GM18909 (cell line): ENCODE data around the gene LTA4H.
"Not testable (repeated sequence)": the region's sequence is repeated elsewhere in the genome, so short reads cannot be mapped to it uniquely, and the experiment has no call there.

ENCODE experiments used
- ATAC-seq: cut with Tn5 transposase; IDR thresholded peaks from one replicate; pipeline ENCODE4 v1.9.1; 2021; ENCODE audit warnings: mild to moderate bottlenecking; ENCODE audit not compliant: unreplicated experiment, poor library complexity

The LTA4H gene

GRCh38 chr12:95995238-95996031, 40.0 kb downstream of the LTA4H start:
- no peak for ATAC-seq

GRCh38 chr12:95994476-95994875, 40.9 kb downstream of the LTA4H start:
- ATAC-seq, result no peak

GRCh38 chr12:95993907-95994306, 41.5 kb downstream of the LTA4H start:
- ATAC-seq, result no peak

GRCh38 chr12:95990136-95990535, 45.3 kb downstream of the LTA4H start:
- ATAC-seq, result no peak

DNA sequence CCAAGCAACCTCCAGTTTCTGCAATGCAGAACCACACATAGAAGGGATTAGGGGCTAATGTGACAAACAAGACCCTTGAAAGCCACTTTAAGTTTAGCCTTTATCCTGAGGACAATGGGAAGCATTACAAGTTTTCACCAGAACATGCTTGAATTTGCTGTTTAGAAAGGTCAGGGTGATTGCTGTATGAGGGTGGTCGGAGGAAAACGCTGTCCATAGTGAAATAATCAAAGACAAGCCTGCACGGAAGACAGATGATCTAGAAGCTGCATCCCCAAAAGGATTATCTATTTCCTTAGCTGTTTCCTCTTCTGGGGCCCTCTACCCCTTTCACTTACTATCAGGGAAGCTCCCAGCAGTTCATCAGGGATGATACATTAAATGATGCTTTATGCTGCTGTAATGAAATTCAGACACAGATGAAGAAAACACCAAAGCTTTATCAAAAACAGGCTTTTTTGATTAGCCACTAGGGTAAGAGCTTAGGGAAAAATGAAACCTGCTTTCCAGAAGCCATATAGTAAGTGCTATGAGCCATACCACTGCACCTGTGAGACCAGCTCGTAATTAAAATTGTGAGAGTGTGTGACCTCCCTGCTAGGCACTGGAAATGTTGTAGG, 45.8 kb downstream of the LTA4H start:
- no peak for ATAC-seq

GRCh38 chr12:95988506-95989275, 46.7 kb downstream of the LTA4H start:
- no peak for ATAC-seq

GRCh38 chr12:95986635-95987570, 48.5 kb downstream of the LTA4H start:
- no peak for ATAC-seq

GRCh38 chr12:95984682-95985081, 50.7 kb downstream of the LTA4H start:
- ATAC-seq, result no peak

GRCh38 chr12:95982602-95983001, 52.8 kb downstream of the LTA4H start:
- no peak for ATAC-seq

DNA sequence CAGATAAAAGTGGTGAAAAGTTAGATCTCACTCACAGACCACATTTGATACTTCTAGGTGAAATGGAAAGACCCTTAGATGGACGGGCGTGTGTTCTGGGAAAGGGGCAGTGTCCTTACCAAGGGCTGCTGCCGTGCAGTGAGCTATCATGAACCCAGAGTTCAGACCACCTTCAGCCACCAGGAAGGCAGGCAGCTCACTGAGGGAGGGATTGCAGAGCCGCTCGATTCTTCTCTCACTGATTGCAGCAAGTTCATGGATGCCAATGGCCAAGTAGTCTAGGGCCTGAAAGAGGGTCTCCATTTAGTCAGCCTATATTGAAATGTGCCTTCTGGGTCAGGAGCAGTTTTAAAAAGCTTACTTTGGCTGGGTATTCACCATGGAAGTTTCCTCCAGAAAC, 55.0 kb downstream of the LTA4H start:
- ATAC-seq, result no peak

DNA sequence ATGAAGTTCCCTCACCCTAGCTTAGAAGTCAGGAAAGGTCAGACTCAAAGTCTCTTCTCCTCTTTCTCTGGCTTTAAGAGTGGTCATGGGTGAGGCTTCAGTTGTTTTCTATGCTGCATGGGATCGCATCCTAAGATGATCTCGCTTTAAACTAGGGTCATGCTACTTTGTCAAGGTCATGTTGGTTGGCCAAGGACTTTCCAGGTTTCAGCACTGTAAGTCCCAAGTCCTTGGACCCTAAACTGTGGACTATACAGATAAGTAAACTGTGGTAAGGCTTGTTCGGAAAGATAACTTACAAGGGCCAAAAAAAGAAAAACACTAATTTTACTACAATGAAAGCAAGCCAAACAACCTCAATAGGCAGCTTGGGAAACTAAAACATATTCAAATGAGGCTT, 56.6 kb downstream of the LTA4H start:
- no peak for ATAC-seq

GRCh38 chr12:95978351-95978750, 57.0 kb downstream of the LTA4H start:
- ATAC-seq, result no peak

DNA sequence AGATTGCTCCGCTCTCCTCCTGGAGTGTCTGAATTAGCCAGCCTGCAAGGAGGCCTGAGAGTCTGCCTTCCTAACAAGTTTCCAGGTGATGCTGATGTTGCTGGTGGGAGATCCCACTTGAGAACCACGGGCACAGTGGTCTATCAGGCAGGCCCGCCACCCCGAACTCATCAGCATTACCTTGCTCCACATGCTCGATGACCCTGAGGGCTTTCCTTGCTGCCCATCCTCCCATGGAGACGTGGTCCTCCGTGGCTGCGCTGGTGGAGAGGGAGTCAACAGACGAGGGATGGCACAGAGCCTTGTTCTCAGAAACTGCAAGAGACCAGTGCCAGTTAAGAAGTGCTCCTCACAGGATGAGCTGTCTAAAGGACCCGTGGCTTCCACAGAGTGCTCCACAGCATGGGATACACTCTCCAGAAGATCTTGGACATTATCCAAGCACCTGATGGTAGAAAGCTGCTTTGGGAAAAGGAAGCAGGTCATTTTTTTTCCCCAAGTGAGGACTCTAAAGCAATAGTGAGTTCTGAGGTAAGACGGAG, 57.6 kb downstream of the LTA4H start:
- ATAC-seq, result no peak

DNA sequence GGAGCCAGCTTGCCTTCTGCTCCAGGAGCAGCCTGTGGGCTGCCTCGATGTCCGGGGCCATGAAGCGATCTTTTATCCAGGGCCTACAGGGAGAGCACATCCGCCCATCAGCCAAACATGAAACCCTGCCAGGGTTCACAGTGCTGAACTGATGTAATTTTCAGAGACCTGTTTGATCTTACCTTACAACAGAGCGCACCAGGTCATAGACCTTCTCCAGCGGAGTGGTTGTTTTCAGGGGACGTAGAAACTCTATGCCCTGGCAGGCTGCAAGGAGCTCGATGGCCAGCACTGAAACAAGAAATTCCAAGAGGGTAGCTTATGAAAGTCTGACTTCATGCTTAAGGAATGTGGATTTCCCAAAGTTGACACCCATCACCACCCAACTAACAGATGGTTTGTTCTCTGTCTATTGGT, 59.0 kb downstream of the LTA4H start:
- no peak for ATAC-seq

- no peak for ATAC-seq
Observed at GRCh38 chr12:95975491-95975890, 59.9 kb downstream of the LTA4H start.

- ATAC-seq, result no peak
Observed at GRCh38 chr12:95974358-95974757, 61.0 kb downstream of the LTA4H start.

- no peak for ATAC-seq
Observed at GRCh38 chr12:95972832-95973456, 62.4 kb downstream of the LTA4H start.

- ATAC-seq, result no peak
Observed at GRCh38 chr12:95970905-95971304, 64.5 kb downstream of the LTA4H start.

GRCh38 chr12:95969116-95969515, 66.3 kb downstream of the LTA4H start:
- not testable (repeated sequence) for ATAC-seq
